Karpas-422 (cell line): Measurements from ENCODE around the gene MOGAT3. TPM values are rescaled to one million over a fixed set of nuclear protein-coding genes. Genes with fewer than 3 reads are reported as not detected.

Source experiments
- DNase-seq: peaks from one replicate; pipeline ENCODE4 v3.0.0-alpha.2; 2015
- H2AFZ ChIP-seq: fragments of 200-600 bp; sonication (generic); 2 replicates; pipeline ENCODE4 v1.6.1; 2014; ENCODE audit warnings: antibody characterized with exemption, low read length, mixed read lengths
- H3K27ac ChIP-seq: fragments of 200-600 bp; sonication (generic); 2 replicates; pipeline ENCODE4 v1.5.1; 2014; ENCODE audit warnings: mild to moderate bottlenecking, low read length, moderate library complexity
- H3K27me3 ChIP-seq: fragments of 200-600 bp; sonication (generic); 2 replicates; pipeline ENCODE4 v1.6.1; 2014; ENCODE audit warnings: low read length, mixed read lengths
- H3K36me3 ChIP-seq: fragments of 200-600 bp; sonication (generic); 2 replicates; pipeline ENCODE4 v1.6.1; 2014; ENCODE audit warnings: low read length, mixed read lengths; ENCODE audit not compliant: insufficient read depth
- H3K4me1 ChIP-seq: fragments of 200-600 bp; sonication (generic); 2 replicates; pipeline ENCODE4 v1.6.1; 2014; ENCODE audit warnings: mild to moderate bottlenecking, low read length, mixed read lengths
- H3K4me2 ChIP-seq: fragments of 200-600 bp; sonication (generic); 2 replicates; pipeline ENCODE4 v1.6.1; 2014; ENCODE audit warnings: low read length, low read depth, mild to moderate bottlenecking; ENCODE audit not compliant: poor library complexity, severe bottlenecking
- H3K4me3 ChIP-seq: fragments of 200-600 bp; sonication (generic); 2 replicates; pipeline ENCODE4 v1.5.1; 2014; ENCODE audit warnings: mild to moderate bottlenecking, antibody characterized with exemption, low read length, mixed read lengths
- H3K79me2 ChIP-seq: fragments of 200-600 bp; sonication (generic); 2 replicates; pipeline ENCODE4 v1.6.1; 2014; ENCODE audit warnings: mild to moderate bottlenecking, low read length, mixed read lengths
- H3K9ac ChIP-seq: fragments of 200-600 bp; sonication (generic); 2 replicates; pipeline ENCODE4 v1.6.0; 2014; ENCODE audit warnings: low read length
- H3K9me2 ChIP-seq: fragments of 200-600 bp; sonication (generic), shearing (Covaris generic); replicated peaks from 2 replicates; pipeline ENCODE4 v1.6.0; 2014; ENCODE audit warnings: mild to moderate bottlenecking, low read length, moderate library complexity; ENCODE audit not compliant: insufficient read depth
- H3K9me3 ChIP-seq: fragments of 300-700, 200-600 bp; sonication (generic); 2 replicates; pipeline ENCODE4 v1.6.1; 2014; ENCODE audit warnings: low read length, mixed read lengths
- H4K20me1 ChIP-seq: fragments of 200-600 bp; sonication (generic); 2 replicates; pipeline ENCODE4 v1.6.1; 2014; ENCODE audit warnings: mild to moderate bottlenecking, antibody characterized with exemption, low read length, low read depth; ENCODE audit not compliant: insufficient read depth
- total RNA-seq: library from RNA; depleted of rRNA; stranded (reverse); fragments of >200 nt; shearing (Covaris generic); gene quantifications from 2 replicates; pipeline ENCODE4 v1.2.3, GENCODE V29; 2014; ENCODE audit warnings: low replicate concordance; rRNA removed

Gene MOGAT3, protein sequence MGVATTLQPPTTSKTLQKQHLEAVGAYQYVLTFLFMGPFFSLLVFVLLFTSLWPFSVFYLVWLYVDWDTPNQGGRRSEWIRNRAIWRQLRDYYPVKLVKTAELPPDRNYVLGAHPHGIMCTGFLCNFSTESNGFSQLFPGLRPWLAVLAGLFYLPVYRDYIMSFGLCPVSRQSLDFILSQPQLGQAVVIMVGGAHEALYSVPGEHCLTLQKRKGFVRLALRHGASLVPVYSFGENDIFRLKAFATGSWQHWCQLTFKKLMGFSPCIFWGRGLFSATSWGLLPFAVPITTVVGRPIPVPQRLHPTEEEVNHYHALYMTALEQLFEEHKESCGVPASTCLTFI
- total RNA-seq: not detected in 2 replicates

DNA sequence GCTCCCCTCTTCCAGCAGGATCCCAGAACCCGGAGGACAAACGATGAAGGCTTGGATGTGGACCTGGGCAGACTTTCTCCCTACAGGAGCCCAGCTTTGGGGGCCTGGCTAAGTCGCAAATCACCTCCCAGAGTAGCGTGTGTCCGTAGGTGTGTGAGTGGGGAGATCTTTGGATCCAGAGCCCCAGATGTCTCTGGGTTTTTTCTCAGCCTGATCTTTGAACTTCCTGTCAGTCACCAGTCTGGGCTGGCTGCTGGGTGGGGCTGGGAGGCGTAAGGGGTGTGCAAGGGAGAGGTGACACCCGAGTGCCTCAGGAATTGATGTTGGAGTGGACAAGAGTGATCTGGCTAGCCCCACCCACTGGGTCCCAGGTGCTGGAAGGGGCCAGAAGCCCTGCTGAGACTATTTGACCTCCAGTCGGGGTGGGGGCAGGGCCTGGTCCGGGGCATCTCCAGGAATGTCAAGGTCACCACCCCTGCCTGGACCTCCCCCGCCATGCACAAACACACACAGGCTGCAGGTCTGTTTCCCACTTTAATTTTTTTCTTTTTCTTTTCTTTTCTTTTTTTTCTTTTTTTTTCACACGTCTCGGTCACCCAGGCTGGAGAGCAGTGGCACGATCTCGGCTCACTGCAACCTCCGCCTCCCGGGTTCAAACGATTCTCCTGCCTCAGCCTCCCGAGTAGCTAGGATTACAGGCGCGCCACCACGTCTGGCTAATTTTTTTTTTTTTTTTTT, at the start of gene MOGAT3:
Gene MOGAT3 (minus strand): TSS at position 175 of the 738 bp plus-strand sequence. CDS start 182 bp downstream, outside the sequence.
- no peak for DNase-seq
- no peak within 1 kb of the TSS for H3K4me3 ChIP-seq
- H3K9me2 ChIP-seq: no peaks in the 10 kb centered on the region
- no peaks in the 10 kb centered on the region for H4K20me1 ChIP-seq
- H3K4me1 ChIP-seq: peaks cover 7% of the 10 kb centered on the region
- no peaks in the 10 kb centered on the region for H3K9me3 ChIP-seq
- H3K4me2 ChIP-seq: no peak within 1 kb of the TSS
- no peak within 1 kb of the TSS for H2AFZ ChIP-seq
- no peak within 1 kb of the TSS for H3K9ac ChIP-seq
- no peaks in the 10 kb centered on the region for H3K36me3 ChIP-seq
- H3K27me3 ChIP-seq: no peaks in the 10 kb centered on the region
- no peaks in the 10 kb centered on the region for H3K79me2 ChIP-seq
- H3K27ac ChIP-seq: no peak within 1 kb of the TSS

DNA sequence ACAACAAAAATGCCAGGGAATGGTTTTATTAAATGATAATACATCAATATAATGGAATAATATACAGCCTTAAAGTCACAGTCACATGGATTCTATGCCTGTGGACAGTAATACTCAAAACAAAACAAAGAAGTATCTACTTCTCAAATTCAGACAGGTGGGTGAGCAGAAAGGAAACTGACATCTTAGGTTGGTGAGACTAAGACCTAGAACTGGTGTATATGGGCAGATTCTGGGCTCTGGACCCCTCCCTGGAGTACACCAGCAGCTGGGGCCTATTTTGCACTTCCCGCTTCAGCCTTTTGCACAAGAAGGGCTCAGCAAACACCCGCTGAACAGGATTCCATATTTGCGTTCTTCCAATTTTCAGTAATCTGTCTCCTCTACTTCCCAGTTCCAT, 49.5 kb upstream of the MOGAT3 start:
- Histone ChIP-seq H3K9ac (peak overlapping the region; percentile 28), H4K20me1 (peaks cover 5% of the 10 kb centered on the region), H2AFZ (no peak overlapping the region), H3K36me3 (peaks cover 11% of the 10 kb centered on the region), H3K4me2 (peak overlapping the region; percentile 97), H3K4me3 (peak overlapping the region; percentile 91; the same call in 1 of the 2 replicates), H3K27ac (no peak overlapping the region), H3K9me2 (no peaks in the 10 kb centered on the region), H3K79me2 (peaks cover 55% of the 10 kb centered on the region), H3K27me3 (no peaks in the 10 kb centered on the region), H3K4me1 (peaks cover 27% of the 10 kb centered on the region), H3K9me3 (no peaks in the 10 kb centered on the region)
- no peak for DNase-seq

DNA sequence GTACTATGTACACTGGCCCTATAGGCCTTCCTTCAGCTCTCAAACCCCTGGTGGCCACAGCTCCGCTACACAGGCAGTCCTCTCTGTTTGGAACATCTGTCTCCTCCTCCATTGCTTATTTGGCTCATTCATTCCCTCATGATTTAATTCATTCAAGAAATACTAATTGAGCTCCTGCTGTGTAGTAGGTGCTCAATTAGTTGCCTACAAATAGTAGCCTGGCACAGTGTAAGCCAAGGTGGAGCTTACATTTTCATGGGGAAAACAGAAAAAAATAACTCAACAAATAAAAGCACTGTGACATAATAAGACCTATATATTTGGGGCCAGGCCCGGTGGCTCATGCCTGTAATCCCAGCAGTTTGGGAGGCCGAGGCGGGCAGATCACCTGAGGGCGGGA, 47.4 kb upstream of the MOGAT3 start:
- DNase-seq: no peak
- Histone ChIP-seq H2AFZ (no peak overlapping the region), H3K4me1 (peaks cover 38% of the 10 kb centered on the region), H3K9me3 (no peaks in the 10 kb centered on the region), H3K9me2 (no peaks in the 10 kb centered on the region), H3K27ac (no peak overlapping the region), H3K9ac (no peak overlapping the region), H3K4me3 (no peak overlapping the region), H4K20me1 (peaks cover 14% of the 10 kb centered on the region), H3K79me2 (peaks cover 70% of the 10 kb centered on the region), H3K27me3 (no peaks in the 10 kb centered on the region), H3K36me3 (peaks cover 11% of the 10 kb centered on the region), H3K4me2 (no peak overlapping the region)

DNA sequence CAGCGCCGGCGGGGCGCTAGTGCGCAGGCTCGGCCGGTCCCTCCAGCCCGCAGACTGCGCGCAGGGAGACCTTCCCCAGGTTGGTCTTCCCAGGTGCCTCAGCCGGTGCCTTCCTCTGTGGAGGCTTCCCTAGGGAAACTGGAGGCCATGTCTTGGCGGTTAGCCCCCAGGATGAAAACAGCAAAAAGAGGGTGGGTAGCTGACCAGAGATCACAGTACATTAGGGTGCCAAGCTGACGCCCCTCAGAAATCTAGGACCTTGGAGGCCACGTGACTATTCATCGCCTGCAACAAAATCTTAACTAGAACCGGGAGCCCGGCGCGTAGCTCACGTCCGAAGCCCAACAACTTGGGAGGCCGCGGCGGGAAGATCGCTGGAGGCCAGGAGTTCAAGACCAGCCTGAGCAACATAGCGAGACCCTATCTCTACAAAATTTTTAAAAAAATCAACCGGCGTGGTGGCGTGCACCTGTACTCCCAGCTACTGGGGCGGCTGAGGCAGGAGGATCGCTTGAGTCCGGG, 44.4 kb upstream of the MOGAT3 start:
- no peak overlapping the region for H3K27ac ChIP-seq
- peak overlapping the region; percentile 100 for H3K9ac ChIP-seq
- peak overlapping the region; percentile 100 for H3K4me3 ChIP-seq
- H3K4me2 ChIP-seq: peak overlapping the region; percentile 99
- no peaks in the 10 kb centered on the region for H3K9me2 ChIP-seq
- peaks cover 64% of the 10 kb centered on the region for H3K79me2 ChIP-seq
- peaks cover 11% of the 10 kb centered on the region for H3K36me3 ChIP-seq
- no peaks in the 10 kb centered on the region for H3K27me3 ChIP-seq
- no peaks in the 10 kb centered on the region for H3K9me3 ChIP-seq
- peaks cover 9% of the 10 kb centered on the region; the same call in 1 of the 2 replicates for H4K20me1 ChIP-seq
- 0 out of 2 replicates have a peak overlapping the region, but pooled peaks have one; percentile 77 for H2AFZ ChIP-seq
- H3K4me1 ChIP-seq: peaks cover 23% of the 10 kb centered on the region
- no peak for DNase-seq

DNA sequence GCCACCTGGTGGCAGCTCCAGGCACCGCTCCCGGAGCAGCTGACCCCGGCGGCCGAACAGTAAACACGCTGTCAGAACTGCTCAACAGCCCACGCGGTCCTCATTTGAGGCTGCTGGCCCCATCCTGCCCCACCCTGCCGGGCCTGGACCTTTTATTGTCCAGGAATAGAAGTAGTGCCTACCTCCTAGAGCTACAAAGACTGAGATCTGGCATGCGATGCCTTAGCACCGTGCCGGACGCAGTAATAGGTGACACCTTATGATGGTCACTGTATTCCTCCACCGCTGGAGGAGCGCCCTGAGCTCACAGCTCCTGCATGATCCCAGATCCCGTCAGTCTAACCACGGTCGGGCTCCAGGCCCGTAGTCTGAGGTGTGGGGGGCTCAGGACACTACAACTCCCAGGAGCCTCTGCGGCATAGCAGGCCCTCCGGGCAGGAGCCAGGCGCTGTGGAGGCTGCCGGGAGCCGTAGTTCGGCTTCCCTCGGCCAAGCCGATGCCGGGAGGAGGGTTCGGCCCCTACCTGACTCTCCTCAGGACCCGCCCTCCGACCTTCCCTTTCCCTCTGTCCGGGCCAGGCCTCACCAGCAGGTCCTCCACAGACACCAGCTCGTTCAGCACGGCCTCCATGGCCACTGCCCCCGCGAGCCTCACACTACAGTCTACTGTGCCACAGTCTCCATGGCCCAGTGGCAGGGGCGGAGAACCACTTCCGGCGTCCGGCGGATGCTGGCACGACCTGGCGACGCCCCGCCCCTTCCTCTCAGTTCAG, 43.7 kb upstream of the MOGAT3 start, which contains the start of gene FIS1:
Gene FIS1 (minus strand): TSS at position 707 of the 772 bp plus-strand sequence. CDS start 77 bp downstream, at position 630.
- peak within 1 kb of the TSS; percentile 100 for H3K4me3 ChIP-seq
- H3K79me2 ChIP-seq: peaks cover 59% of the 10 kb centered on the region
- peak within 1 kb of the TSS; percentile 99 for H3K4me2 ChIP-seq
- peak within 1 kb of the TSS; percentile 57; the same call in 1 of the 2 replicates for H3K27ac ChIP-seq
- peaks cover 9% of the 10 kb centered on the region; the same call in 1 of the 2 replicates for H4K20me1 ChIP-seq
- peak within 1 kb of the TSS; percentile 100 for H3K9ac ChIP-seq
- H3K27me3 ChIP-seq: no peaks in the 10 kb centered on the region
- peak within 1 kb of the TSS; percentile 77; the same call in 1 of the 2 replicates for H2AFZ ChIP-seq
- peak; percentile 96 for DNase-seq
- H3K36me3 ChIP-seq: peaks cover 11% of the 10 kb centered on the region; the same call in 1 of the 2 replicates
- H3K9me2 ChIP-seq: no peaks in the 10 kb centered on the region
- H3K4me1 ChIP-seq: peaks cover 22% of the 10 kb centered on the region
- H3K9me3 ChIP-seq: no peaks in the 10 kb centered on the region

DNA sequence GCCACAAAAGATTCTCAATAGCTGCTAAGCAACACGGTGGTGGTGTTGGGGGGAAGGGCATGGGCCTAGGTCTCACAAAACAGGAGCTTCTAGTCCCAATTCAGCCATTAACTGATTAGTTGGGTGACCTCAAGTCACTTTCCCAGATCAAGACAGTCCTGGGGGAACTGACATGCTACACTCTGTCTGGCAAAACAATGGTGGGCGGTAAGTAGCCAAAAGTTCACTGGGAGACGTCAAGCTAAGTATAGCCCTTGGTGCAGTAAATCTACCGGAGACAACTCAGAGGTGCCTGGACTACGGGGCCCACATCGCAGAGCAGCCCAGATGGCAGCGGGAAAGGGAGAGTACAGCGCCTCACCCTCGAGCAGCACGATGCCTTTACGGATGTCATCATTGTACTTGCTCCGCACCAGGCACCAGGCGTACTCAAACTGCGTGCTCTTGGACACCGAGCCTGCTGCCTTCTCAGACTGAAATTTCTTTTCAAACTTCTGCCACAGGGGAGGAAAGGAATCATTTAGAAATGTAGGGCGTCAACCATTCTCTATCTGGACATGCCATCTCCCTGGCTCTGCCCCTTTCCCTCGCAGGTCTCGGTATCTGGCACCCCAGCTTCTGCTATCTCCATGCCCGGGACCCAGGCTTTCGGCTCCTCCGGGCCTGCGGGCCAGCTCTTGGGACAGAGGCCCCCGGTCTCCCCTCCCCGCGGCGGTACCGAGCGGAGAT, 43.0 kb upstream of the MOGAT3 start:
- H3K36me3 ChIP-seq: peaks cover 7% of the 10 kb centered on the region; the same call in 1 of the 2 replicates
- H3K79me2 ChIP-seq: peaks cover 53% of the 10 kb centered on the region
- H2AFZ ChIP-seq: no peak overlapping the region
- DNase-seq: no peak
- H3K27me3 ChIP-seq: no peaks in the 10 kb centered on the region
- H3K9ac ChIP-seq: peak overlapping the region; percentile 100
- H3K27ac ChIP-seq: no peak overlapping the region
- peak overlapping the region; percentile 99 for H3K4me2 ChIP-seq
- no peaks in the 10 kb centered on the region for H3K9me3 ChIP-seq
- H3K9me2 ChIP-seq: no peaks in the 10 kb centered on the region
- peak overlapping the region; percentile 100 for H3K4me3 ChIP-seq
- H3K4me1 ChIP-seq: peaks cover 22% of the 10 kb centered on the region
- peaks cover 9% of the 10 kb centered on the region; the same call in 1 of the 2 replicates for H4K20me1 ChIP-seq
